GM21717 (cell line): Measurements from ENCODE around the gene BCL2L1.

Experiments
- ATAC-seq: cut with Tn5 transposase; IDR thresholded peaks from one replicate; pipeline ENCODE4 v1.9.1; 2021; ENCODE audit warnings: mild to moderate bottlenecking, moderate library complexity; ENCODE audit not compliant: unreplicated experiment

Gene BCL2L1

DNA sequence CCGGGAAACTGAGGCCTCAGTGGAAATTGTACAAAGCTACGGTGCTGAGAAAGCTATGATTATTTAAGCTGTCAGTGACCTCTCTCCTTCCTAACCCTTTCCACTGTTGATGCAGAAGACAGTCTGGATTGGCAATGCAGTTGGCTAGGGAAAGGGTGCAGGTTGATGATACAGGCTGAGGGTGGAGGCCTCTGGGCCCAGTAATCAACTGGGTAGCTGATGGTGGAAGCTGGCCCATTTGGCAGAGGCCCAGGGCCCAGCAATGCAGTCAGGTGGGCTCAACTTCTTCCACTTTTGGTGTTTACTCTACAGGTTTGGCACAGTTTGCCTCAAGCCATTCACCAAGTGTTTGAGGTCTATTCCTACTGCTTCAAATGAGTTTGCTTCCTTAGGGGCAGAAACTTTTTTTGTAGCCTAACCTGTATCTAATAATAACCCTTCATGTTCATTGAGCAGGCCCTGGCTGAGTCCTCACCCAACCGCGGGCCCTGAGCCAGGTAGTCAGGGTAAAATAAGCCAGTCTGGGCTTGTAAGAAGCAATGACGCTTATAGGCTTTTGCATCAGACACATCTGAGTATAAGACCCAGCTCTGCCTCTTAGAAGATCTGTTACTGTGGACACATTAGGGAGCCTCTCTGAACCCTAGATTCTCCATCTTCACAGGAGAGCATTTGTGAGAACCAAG, 12.1 kb downstream of the BCL2L1 start:
- no peak for ATAC-seq

DNA sequence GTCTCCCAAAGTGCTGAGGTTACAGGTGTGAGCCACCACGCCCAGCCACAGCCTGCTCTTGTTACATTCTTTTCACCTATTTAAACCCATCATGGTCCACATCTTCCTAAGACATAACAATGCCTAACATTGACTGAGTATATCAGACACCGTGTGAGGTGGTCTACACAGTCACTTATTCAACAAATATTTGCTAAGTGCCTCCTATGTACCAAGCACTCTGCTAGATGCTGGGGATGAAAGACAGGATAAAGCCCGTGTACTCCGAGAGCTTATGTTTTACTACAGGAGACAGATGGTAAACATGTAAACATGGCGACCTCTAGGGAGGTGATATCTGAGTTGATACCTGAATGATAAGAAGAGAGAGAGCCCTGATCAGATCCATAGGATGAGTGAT, 12.7 kb downstream of the BCL2L1 start:
- ATAC-seq: no peak

DNA sequence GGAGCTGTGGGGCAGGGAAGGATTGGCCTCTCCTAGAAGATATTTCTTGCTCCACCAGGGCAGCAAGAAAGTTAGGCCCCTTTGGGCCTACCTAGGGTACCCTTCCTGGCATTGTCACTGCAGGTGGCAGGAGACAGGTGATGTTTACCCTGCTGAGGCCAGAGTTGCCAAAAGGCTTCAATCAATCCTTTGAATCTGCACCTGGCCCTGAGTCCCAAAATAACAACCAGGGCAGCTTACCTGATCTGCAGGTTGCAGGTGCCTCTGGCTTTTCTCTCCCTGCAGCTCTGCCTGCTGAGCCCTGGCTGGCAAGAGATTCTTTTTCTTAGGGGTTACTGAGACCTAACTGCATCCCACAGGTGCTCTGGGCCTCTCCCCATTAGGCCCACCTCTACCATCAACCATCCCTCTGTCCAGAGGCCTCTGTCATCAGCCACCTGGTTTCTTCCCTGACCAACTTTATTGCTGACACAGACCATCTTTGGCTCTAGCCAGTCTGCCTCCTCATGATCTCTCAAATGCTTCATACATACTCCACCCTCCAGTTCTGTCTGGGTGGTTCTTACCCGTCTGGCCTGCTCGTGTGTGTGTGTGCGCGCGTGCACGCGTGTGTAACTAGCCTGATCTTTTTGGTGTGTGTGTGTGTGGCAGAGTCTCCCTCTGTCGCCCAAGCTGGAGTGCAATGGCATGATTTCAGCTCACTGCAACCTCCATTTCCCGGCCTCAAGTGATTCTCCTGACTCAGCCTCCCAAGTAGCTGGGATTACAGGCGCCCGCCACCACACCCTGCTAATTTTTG, 13.7 kb downstream of the BCL2L1 start:
- ATAC-seq: no peak

- ATAC-seq: no peak
Measured at GRCh38 chr20:31707994-31708735, 14.5 kb downstream of the BCL2L1 start.

- no peak for ATAC-seq
Measured at GRCh38 chr20:31707258-31707615, 15.4 kb downstream of the BCL2L1 start.

- no peak for ATAC-seq
Measured at GRCh38 chr20:31706607-31707257, 15.9 kb downstream of the BCL2L1 start.

DNA sequence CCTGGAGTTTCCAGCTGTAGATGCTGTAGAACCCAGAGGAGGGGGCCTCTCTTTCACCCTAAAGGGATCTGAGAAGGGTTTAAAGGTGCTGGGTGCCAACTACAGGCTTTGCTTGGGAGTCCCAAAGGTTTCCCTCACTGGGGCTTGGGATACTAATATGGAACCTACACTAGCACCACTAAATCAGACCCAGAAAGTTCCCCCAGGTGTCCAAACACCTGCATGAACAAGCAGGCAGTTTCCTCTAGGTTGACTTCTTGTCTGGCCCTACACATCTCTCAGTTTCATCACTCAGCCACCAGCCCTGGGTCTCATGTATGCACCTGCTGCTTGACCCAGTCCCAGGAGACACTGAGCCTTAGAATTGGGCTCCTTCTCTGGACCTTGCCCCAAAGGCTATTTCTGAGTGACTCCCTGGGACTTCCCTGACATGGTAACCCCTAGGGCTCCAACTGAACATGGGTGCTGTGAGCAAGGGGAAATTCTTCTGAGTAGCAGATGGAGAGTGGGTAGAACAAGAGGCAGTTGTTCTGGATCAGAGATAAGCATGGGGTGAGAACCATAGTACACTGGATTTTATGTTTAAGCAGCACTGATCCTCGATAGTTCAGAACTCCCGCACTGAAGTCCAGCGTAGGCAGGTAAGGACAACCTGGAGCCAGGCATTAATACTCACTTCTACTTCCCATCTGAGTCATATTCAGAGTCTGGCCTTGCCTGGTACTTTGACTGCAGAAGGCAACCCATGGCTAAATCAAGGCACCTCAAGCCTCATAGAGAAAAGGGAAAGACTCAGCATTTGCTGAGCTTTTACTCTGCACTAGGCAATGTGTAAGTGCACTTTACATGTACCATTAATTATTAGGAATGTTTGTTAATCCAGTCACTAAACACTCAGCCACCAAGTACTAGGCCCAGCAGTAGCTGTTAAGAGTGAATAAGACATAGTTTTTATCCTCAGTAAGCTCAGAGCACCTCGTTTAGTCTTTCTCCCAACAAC, 16.8 kb downstream of the BCL2L1 start:
- ATAC-seq: peak; percentile 74

DNA sequence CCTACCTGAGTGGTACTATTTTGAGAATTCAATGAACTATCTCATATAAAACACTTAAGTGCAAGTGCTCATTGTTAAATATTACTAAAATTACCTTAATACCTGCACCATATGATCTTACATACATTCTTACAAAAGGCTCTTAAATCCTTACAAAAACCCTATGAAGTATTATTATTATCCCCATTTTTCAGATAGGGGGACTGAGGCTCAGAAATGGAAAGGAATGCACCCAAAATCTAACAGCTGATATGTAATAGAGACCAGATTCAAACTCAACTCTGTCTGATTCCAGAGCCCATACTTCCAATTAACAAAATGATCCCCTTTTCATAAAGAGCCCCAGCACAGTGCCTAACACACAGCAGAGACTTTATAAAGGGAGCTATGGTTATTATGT, 17.5 kb downstream of the BCL2L1 start:
- ATAC-seq: no peak

- no peak for ATAC-seq
Measured at GRCh38 chr20:31704225-31705119, 18.2 kb downstream of the BCL2L1 start.

- ATAC-seq: no peak
Measured at GRCh38 chr20:31701591-31701990, 21.1 kb downstream of the BCL2L1 start.

- ATAC-seq: no peak
Measured at GRCh38 chr20:31700747-31701146, 21.9 kb downstream of the BCL2L1 start.

GRCh38 chr20:31699801-31700728, 22.6 kb downstream of the BCL2L1 start:
- ATAC-seq: no peak

DNA sequence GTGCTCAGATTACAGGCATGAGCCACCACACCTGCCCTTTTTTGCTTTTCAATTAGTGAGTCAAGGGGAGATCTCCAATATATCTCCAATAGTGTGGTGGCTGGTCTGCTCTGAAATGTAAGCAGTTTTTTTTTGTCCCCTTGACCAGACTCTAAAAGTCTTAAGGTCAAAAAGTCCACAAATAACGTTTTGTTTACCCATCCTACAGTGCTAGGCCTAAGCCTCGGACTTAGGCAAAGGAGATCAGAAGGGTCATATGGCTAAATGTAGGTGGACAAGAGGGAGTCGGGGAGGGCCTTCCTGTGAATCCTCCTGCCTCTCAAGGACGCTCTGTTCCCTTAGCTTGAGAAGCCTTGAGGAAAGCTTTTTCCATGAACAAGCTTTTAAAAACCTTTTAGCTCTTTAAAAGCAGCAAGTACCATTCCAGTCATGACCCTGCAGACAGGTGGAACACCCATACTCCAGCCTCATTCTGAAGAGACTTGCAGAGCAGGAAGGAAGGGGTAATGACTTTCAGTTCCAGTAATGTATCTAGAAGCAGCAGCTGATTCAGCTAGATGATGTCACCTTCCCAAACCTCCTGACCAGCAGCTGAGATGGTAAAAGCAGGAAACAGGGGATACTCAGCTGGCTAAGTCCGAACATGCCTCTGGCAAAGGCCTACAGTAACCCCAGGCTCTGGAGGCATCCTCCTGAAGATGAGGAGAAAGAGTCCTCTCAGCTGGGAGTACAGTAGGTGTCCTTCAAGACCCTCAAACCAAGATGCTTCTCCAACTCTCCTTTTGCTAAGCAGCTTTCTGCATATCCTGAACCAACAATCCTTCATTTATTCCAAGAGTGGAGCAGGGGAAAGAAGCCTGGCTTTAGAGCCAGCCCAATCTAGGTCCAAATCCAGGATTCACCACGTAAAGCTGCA, 23.6 kb downstream of the BCL2L1 start:
- peak; percentile 93 for ATAC-seq

GRCh38 chr20:31698243-31698802, 24.3 kb downstream of the BCL2L1 start:
- no peak for ATAC-seq

DNA sequence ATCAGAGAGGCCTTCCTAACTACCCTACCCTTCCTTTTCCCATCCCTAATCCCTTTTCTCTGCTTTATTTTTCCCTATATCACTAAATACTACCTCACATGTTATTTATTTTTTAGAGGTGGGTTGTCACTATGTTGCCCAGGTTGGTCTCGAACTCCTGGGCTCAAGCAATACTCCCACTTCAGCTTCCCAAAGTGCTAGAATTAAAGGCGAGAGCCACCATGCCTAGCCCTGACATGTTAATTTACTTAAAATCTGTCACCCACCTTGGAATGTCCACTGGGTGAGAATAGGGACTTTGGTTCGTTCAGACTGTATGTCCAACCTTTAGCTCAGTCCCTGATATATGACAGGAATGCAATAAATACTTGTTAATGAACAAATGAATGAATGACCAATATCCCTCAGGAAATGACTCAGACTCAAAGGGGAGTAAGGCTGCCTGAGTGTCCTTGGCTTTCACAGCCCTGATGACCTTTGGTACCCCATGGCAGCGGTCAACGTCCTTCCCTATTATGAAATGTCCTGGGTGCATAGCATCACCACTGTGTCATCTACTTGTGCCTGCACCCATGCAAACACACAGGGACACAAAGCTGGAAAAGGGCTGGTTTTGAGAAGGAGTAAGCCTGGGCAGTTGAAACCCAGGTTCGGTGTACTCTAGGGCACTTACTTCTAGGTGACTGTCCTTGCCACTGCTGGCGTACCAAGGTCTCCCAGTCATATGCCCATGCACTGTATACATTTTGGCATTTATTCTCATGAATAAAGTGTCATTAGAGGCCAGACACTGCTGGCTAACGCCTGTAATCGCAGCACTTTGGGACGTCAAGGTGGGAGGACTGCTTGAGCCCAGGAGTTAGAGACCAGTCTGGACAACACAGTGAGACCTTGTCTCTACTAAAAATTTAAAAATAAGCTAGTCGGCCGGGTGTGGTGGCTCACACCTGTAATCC, 26.5 kb downstream of the BCL2L1 start:
- no peak for ATAC-seq
